Endothelial cell of umbilical vein (primary cell): ENCODE data around the gene MATK. TPM values are rescaled to one million over a fixed set of nuclear protein-coding genes. Genes with fewer than 3 reads are reported as not detected.

Experiments
- BruUV-seq: library from RNA; stranded (reverse); fragments of 400-500 nt; replicated peaks from 2 replicates; lab custom pipeline; 2021; lab: Mats Ljungman, UMichigan
- CTCF ChIA-PET: fragments of 300-600, 350-600 bp; sonication (Branson Sonifier 250); formaldehyde crosslinking; loops from one replicate; lab custom pipeline; 2021; ENCODE audit warnings: antibody characterized with exemption, inconsistent platforms; lab: Charles Lee
- POLR2A ChIA-PET: fragments of 300-600, 350-600 bp; sonication (Branson Sonifier 250); formaldehyde crosslinking; loops from one replicate; lab custom pipeline; 2021; ENCODE audit warnings: antibody characterized with exemption, inconsistent platforms; lab: Charles Lee
- DNase-seq: peaks from one replicate; pipeline ENCODE4 v3.0.0-alpha.2; 2011; ENCODE audit warnings: low read depth, low spot score
- FAIRE-seq: peaks from 2 replicates; lab custom pipeline; 2011; peaks lifted over from hg19 to GRCh38; lab: Jason Lieb, UNC
- H2AFZ ChIP-seq: 2 replicates; pipeline ENCODE4 v1.6.0; 2012; ENCODE audit warnings: low read depth, low read length, control low read depth, inconsistent platforms
- H3K27ac ChIP-seq: 2 replicates; pipeline ENCODE4 v1.5.1; 2011; ENCODE audit warnings: low read depth, mild to moderate bottlenecking, control low read depth, low read length, moderate library complexity; ENCODE audit not compliant: insufficient read depth
- H3K27me3 ChIP-seq, 2 experiments: 2 replicates each; pipeline versions ENCODE4 v1.6.0 to v1.6.1; 2011; ENCODE audit warnings: low read length in 2 of 2, mixed read lengths in 1 of 2; ENCODE audit not compliant: control insufficient read depth in 2 of 2, insufficient read depth in 2 of 2
- H3K36me3 ChIP-seq, 2 experiments: 2 replicates in 1 of 2; 3 replicates in 1 of 2; pipeline ENCODE4 v1.5.1; 2011; ENCODE audit warnings: low read length in 2 of 2, mild to moderate bottlenecking in 1 of 2, moderate library complexity in 1 of 2; ENCODE audit not compliant: control insufficient read depth in 2 of 2, insufficient read depth in 2 of 2; ENCODE audit errors: extremely low read depth in 1 of 2
- H3K4me1 ChIP-seq: 3 replicates; pipeline ENCODE4 v1.5.1; 2011; ENCODE audit warnings: mild to moderate bottlenecking, low read length; ENCODE audit not compliant: control insufficient read depth, insufficient read depth; ENCODE audit errors: extremely low read depth
- H3K4me2 ChIP-seq: 2 replicates; pipeline ENCODE4 v1.6.1; 2011; ENCODE audit warnings: low read length, control low read depth, mixed read lengths; ENCODE audit not compliant: insufficient read depth
- H3K4me3 ChIP-seq, 3 experiments: fragments of 200-600 bp in 1 of 3; sonication (generic), shearing (Covaris generic) in 1 of 3; replicated peaks in 1 of 3; 2 replicates each; pipeline ENCODE4 v1.5.1; 2011 to 2016; ENCODE audit warnings: control low read depth in 3 of 3, low read length in 3 of 3, mild to moderate bottlenecking in 2 of 3, inconsistent platforms in 1 of 3, low read depth in 1 of 3, moderate library complexity in 1 of 3; ENCODE audit not compliant: insufficient read depth in 1 of 3
- H3K79me2 ChIP-seq: 2 replicates; pipeline ENCODE4 v1.6.0; 2012; ENCODE audit warnings: low read length, inconsistent platforms; ENCODE audit not compliant: control insufficient read depth, insufficient read depth
- H3K9ac ChIP-seq: replicated peaks from 2 replicates; pipeline ENCODE3; 2011; ENCODE audit warnings: low read length, control low read depth; ENCODE audit not compliant: insufficient read depth; ENCODE audit errors: extremely low read depth
- H3K9me1 ChIP-seq: replicated peaks from 3 replicates; pipeline ENCODE4 v1.6.0; 2011; ENCODE audit warnings: mild to moderate bottlenecking, low read length; ENCODE audit not compliant: control insufficient read depth, insufficient read depth; ENCODE audit errors: extremely low read depth
- H3K9me3 ChIP-seq: replicated peaks from 2 replicates; pipeline ENCODE4 v1.5.1; 2012; ENCODE audit warnings: low read length, inconsistent platforms; ENCODE audit not compliant: control insufficient read depth, insufficient read depth
- H4K20me1 ChIP-seq: replicated peaks from 2 replicates; pipeline ENCODE3; 2011; ENCODE audit warnings: mild to moderate bottlenecking, low read length; ENCODE audit not compliant: control insufficient read depth, insufficient read depth; ENCODE audit errors: extremely low read depth
- EZH2 ChIP-seq: IDR thresholded peaks from 2 replicates; pipeline ENCODE4 v1.6.1; 2012; ENCODE audit warnings: borderline replicate concordance, low read depth, mild to moderate bottlenecking, moderate library complexity, low read length, inconsistent platforms; ENCODE audit not compliant: severe bottlenecking
- FOS ChIP-seq: IDR thresholded peaks from 2 replicates; pipeline ENCODE4 v1.6.1; 2011; ENCODE audit warnings: mild to moderate bottlenecking, low read length, moderate library complexity, borderline replicate concordance; ENCODE audit not compliant: insufficient read depth
- MAX ChIP-seq: IDR thresholded peaks from 2 replicates; pipeline ENCODE4 v1.6.1; 2011; ENCODE audit not compliant: insufficient read depth, insufficient read length
- POLR2A ChIP-seq: IDR thresholded peaks from 2 replicates; pipeline ENCODE4 v1.6.1; 2012; ENCODE audit warnings: low read depth, mild to moderate bottlenecking, control low read depth, low read length
- POLR2AphosphoS5 ChIP-seq: IDR thresholded peaks from 2 replicates; pipeline ENCODE4 v1.6.1; 2012; ENCODE audit warnings: low read depth, mild to moderate bottlenecking, control low read depth, low read length, moderate library complexity; ENCODE audit not compliant: insufficient read depth
- dilution Hi-C: fragments of 300-500 bp; cut with MboI; formaldehyde crosslinking; loops from one replicate; pipeline ENCODE4 v1.15.0; 2019; ENCODE audit warnings: low sequenced_read_pairs; ENCODE audit not compliant: extremely low pct_ligation_motif_present
- intact Hi-C: fragments of 100-400 bp; cut with micrococcal nuclease; formaldehyde crosslinking; loops from one replicate; pipeline ENCODE4 v1.10.0; 2022
- polyA plus RNA-seq, 4 experiments: library from polyadenylated mRNA; depleted of rRNA in 3 of 4; stranded (reverse) in 3 of 4; unstranded in 1 of 4; fragments of >200 nt; gene quantifications; 2 replicates each; pipeline versions ENCODE4 v1.2.1 to v1.2.3, GENCODE V29; 2011 to 2012; ENCODE audit warnings: missing spikeins in 1 of 4
- total RNA-seq: library from RNA; stranded (reverse); gene quantifications from 2 replicates; pipeline ENCODE4 v1.2.3, GENCODE V29; 2021
- TF ChIP-seq, protein P1 (sequence below), 2 donors: IDR thresholded peaks; 1 replicate in 1 of 2; 2 replicates in 1 of 2; pipeline ENCODE4 v1.5.1; 2011; ENCODE audit warnings: low read length in 2 of 2, mild to moderate bottlenecking in 2 of 2, moderate library complexity in 2 of 2, control low read depth in 1 of 2, inconsistent platforms in 1 of 2, low read depth in 1 of 2; ENCODE audit not compliant: insufficient read depth in 1 of 2; ENCODE audit errors: extremely low read depth in 1 of 2

MATK gene
- total and polyA plus RNA-seq, 2 donors (not counting 3 experiments of a cell fraction or from before 2014, with no cell fraction given), result not detected

DNA sequence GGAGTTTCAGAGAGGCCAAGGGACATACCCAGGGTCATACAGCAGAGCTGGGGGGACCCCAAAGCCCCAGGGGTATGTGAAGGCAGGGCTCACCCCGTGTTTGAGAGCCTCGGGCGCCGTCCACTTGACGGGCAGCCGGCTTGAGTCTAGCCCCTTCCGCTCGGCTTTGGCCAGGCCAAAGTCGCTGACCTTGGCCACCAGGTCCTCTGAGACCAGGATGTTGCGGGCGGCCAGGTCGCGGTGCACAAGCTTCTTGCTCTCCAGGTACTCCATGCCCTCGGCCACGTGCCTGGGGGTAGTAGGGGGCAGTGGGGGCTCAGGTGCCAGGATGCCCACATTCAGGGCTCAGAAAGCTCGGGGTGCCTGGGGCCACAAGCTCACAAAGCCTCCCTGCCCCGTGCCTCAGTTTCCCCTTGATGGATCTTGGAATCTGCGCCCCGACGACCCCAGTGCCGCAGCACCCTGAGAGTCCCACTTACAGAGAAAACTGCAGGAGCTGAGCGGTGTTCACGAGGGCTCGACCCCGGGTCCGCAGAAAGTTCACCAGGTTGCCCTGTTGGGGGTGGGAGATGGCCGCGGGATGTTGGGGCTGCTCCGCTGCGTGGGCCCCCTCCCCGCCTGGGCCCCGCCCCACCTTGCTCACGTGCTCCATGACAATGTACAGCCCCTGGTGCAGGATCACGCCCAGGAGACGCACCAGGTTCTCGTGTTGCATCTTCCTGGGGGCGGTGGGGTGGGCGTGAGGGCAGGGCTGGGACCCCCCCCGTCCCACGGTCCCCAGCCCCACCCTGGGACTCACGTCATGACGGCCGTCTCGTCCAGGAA, 7.1 kb downstream of the MATK start:
- POLR2A ChIA-PET, result no interaction called here
- no peaks in the 10 kb centered on the region for H3K27me3 ChIP-seq
- H4K20me1 ChIP-seq, result no peaks in the 10 kb centered on the region
- no peaks in the 10 kb centered on the region for H3K4me1 ChIP-seq
- no peak overlapping the region for H2AFZ ChIP-seq
- no peaks in the 10 kb centered on the region for H3K9me1 ChIP-seq
- TF ChIP-seq POLR2AphosphoS5 (no peak), FOS (no peak), EZH2 (no peak), POLR2A (no peak), MAX (no peak)
- TF ChIP-seq, protein P1, sequence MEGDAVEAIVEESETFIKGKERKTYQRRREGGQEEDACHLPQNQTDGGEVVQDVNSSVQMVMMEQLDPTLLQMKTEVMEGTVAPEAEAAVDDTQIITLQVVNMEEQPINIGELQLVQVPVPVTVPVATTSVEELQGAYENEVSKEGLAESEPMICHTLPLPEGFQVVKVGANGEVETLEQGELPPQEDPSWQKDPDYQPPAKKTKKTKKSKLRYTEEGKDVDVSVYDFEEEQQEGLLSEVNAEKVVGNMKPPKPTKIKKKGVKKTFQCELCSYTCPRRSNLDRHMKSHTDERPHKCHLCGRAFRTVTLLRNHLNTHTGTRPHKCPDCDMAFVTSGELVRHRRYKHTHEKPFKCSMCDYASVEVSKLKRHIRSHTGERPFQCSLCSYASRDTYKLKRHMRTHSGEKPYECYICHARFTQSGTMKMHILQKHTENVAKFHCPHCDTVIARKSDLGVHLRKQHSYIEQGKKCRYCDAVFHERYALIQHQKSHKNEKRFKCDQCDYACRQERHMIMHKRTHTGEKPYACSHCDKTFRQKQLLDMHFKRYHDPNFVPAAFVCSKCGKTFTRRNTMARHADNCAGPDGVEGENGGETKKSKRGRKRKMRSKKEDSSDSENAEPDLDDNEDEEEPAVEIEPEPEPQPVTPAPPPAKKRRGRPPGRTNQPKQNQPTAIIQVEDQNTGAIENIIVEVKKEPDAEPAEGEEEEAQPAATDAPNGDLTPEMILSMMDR (IDR thresholded peaks at IDR 0.05; ENCODE audit: extremely low read depth in 1 of 2, insufficient read depth in 1 of 2, low read depth in 1 of 2, low read length in 2 of 2), result no peak
- intact Hi-C loops (no loop called here), dilution Hi-C loops (no loop called here)
- BruUV-seq, result no TSS peak
- H3K4me3 ChIP-seq, result no peak overlapping the region
- H3K79me2 ChIP-seq, result no peaks in the 10 kb centered on the region
- H3K9ac ChIP-seq, result no peak overlapping the region
- no peaks in the 10 kb centered on the region for H3K36me3 ChIP-seq
- FAIRE-seq (no peak), DNase-seq (no peak)
- no peak overlapping the region for H3K27ac ChIP-seq
- no peak overlapping the region for H3K4me2 ChIP-seq
- CTCF ChIA-PET, result interaction anchor here (0.8 to 1.0 kb wide), 3 partner anchors 17 to 208 kb away, joined by 3 to 5 read pairs (median 3); no protein-coding TSS in a partner anchor
- H3K9me3 ChIP-seq, result peaks cover 2% of the 10 kb centered on the region
